Measurements from ENCODE around the gene ITIH2.

DNA sequence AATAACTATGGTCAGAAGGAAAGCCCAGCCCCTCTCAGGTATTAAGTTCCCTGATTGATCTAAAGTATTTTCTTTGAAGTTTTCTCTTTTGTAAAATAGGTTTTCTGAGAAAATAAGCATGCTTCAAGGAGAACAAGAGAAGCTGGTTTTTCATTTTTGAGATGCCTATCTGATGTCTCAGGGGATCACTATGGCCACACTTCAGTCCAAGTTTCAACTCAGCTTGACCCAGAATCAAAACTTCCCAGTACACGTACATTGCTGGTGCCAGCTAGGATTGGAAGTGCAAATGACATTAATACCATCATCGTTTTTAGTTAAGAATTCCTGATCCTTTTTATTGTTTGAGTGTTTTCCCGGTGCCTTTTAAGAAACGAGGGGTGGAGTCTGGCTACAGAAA, 43.6 kb upstream of the ITIH2 start:
- TF ChIP-seq, protein P1, sequence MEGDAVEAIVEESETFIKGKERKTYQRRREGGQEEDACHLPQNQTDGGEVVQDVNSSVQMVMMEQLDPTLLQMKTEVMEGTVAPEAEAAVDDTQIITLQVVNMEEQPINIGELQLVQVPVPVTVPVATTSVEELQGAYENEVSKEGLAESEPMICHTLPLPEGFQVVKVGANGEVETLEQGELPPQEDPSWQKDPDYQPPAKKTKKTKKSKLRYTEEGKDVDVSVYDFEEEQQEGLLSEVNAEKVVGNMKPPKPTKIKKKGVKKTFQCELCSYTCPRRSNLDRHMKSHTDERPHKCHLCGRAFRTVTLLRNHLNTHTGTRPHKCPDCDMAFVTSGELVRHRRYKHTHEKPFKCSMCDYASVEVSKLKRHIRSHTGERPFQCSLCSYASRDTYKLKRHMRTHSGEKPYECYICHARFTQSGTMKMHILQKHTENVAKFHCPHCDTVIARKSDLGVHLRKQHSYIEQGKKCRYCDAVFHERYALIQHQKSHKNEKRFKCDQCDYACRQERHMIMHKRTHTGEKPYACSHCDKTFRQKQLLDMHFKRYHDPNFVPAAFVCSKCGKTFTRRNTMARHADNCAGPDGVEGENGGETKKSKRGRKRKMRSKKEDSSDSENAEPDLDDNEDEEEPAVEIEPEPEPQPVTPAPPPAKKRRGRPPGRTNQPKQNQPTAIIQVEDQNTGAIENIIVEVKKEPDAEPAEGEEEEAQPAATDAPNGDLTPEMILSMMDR (conservative IDR thresholded peaks at IDR 0.05; ENCODE audit: low read length), result no peak
- TF ChIP-seq EZH2phosphoT487 (IDR thresholded peaks at IDR 0.05; ENCODE audit: borderline replicate concordance, low read depth, low read length), result no peak

Data from OCI-LY7 (cell line).